ENCODE results near the gene LFNG. TPM values are rescaled to one million over a fixed set of nuclear protein-coding genes. Genes with fewer than 3 reads are reported as not detected.

The LFNG gene
- total and polyA plus RNA-seq, 2 experiments from 2014 or later, result 0.45 to 1.3 TPM

DNA sequence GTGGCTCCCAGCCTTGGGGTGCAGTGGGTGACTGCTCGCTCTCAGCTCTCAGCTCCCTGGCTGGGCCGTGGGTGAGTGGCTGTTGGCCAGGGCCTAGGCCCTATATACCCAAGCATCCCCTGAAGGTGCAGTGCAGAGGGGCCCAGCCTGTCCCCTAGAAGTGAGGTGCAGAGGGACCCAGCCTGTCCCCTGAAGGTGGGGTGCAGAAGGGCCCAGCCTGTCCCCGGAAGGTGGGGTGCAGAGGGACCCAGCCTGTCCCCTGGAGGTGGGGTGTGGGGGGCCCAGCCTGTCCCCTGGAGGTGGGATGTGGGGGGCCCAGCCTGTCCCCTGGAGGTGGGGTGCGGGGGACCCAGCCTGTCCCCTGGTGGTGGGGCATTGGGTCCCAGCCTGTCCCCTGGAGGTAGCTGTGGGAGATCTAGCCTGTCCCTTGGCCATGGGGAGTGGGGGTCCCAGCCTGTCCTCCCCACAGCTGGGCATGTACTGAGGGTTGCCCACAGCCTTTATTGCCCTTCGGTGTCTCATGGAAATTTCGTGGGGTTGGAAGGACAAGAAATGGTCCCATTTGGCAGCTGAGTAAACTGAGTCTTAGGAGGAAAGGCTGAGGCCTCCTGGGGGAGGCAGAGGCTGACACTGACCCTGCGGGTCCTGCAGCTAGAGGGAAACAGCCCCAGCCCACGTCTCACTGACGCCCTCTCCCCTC, 17.5 kb upstream of the LFNG start:
- H3K4me3 ChIP-seq, result no peak overlapping the region
- no peaks in the 10 kb centered on the region for H3K27me3 ChIP-seq
- H3K36me3 ChIP-seq, result no peaks in the 10 kb centered on the region
- no peak overlapping the region for H3K27ac ChIP-seq
- no peaks in the 10 kb centered on the region for H3K4me1 ChIP-seq (ENCODE audit: low read depth)
- no peak for DNase-seq (ENCODE audit: low read depth in 1 of 2, low spot score in 1 of 2)
- H3K9me3 ChIP-seq (ENCODE audit: low read depth), result no peaks in the 10 kb centered on the region
- TF ChIP-seq, protein P1, sequence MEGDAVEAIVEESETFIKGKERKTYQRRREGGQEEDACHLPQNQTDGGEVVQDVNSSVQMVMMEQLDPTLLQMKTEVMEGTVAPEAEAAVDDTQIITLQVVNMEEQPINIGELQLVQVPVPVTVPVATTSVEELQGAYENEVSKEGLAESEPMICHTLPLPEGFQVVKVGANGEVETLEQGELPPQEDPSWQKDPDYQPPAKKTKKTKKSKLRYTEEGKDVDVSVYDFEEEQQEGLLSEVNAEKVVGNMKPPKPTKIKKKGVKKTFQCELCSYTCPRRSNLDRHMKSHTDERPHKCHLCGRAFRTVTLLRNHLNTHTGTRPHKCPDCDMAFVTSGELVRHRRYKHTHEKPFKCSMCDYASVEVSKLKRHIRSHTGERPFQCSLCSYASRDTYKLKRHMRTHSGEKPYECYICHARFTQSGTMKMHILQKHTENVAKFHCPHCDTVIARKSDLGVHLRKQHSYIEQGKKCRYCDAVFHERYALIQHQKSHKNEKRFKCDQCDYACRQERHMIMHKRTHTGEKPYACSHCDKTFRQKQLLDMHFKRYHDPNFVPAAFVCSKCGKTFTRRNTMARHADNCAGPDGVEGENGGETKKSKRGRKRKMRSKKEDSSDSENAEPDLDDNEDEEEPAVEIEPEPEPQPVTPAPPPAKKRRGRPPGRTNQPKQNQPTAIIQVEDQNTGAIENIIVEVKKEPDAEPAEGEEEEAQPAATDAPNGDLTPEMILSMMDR (IDR thresholded peaks at IDR 0.05; ENCODE audit: low read depth, low read length), result no peak

DNA sequence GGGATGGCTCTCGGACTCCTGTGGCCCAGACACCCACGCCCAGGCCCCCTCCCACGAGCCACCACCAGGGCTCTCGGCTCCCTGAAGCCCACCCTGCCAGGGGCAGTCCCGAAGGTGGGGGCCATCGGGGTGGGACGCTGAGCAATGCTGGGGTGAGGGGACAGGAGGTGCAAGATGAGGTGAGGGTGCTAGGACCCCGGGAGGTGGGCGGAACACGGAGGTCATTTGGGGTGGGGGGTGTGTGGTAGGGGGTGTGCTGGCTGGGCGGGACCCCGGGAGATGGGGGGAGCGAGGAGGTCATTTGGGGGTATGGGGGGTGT, 17.0 kb upstream of the LFNG start:
- Histone ChIP-seq H3K27ac (no peak overlapping the region), H3K9me3 (ENCODE audit: low read depth) (no peaks in the 10 kb centered on the region), H3K4me3 (no peak overlapping the region), H3K27me3 (no peaks in the 10 kb centered on the region), H3K4me1 (ENCODE audit: low read depth) (no peaks in the 10 kb centered on the region), H3K36me3 (no peaks in the 10 kb centered on the region)
- TF ChIP-seq, protein P1 (IDR thresholded peaks at IDR 0.05; ENCODE audit: low read depth, low read length), result no peak
- no peak for DNase-seq (ENCODE audit: low read depth in 1 of 2, low spot score in 1 of 2)

DNA sequence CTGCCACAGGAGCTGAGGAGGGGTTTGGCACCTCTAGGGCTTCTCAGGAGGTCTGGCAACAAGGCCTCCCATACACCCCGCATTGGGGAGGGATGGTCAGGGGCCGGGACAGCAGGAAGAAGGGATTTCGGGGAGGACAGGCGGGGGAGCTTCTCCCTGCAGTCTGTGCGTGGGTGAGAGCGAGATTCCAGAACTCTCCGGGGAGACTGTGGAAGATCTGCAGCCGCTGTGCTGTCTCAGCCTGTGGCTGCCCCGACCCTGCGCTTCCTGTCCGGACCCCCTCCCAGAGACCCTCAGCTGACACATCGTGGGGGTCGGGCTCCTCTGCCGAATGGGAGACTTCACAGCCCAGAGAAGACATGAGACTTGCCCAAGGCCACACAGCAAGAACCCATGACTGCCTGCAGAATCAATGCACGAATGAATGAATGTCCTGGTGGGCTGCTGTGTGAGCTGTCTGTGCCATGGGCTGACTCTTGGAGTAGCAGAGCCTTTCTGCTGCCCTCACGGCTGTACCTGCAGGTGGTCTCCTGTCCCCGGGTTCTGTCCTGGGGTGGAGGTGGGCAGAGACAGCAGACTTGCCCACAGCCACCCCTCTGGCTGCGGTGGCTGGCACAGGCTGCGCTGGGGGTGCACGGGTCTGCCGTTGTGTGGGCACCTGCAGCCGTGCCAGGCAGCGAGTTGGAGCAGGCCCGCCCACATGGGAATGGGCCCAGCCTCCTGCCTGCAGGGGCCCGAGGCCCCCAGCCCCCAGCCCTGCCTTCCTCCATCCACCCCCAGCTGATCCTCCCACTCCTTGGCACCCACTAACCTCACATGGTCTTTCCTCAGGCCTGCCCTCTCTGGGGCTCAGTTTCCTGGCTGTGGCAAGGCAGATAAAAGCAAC, 16.3 kb upstream of the LFNG start:
- no peaks in the 10 kb centered on the region for H3K4me1 ChIP-seq (ENCODE audit: low read depth)
- TF ChIP-seq, protein P1 (IDR thresholded peaks at IDR 0.05; ENCODE audit: low read depth, low read length), result no peak
- no peaks in the 10 kb centered on the region for H3K9me3 ChIP-seq (ENCODE audit: low read depth)
- H3K27ac ChIP-seq, result no peak overlapping the region
- DNase-seq (ENCODE audit: low read depth in 1 of 2, low spot score in 1 of 2), result peak in 1 of 2 donors; percentile 48
- no peak overlapping the region for H3K4me3 ChIP-seq
- no peaks in the 10 kb centered on the region for H3K27me3 ChIP-seq
- H3K36me3 ChIP-seq, result no peaks in the 10 kb centered on the region

DNA sequence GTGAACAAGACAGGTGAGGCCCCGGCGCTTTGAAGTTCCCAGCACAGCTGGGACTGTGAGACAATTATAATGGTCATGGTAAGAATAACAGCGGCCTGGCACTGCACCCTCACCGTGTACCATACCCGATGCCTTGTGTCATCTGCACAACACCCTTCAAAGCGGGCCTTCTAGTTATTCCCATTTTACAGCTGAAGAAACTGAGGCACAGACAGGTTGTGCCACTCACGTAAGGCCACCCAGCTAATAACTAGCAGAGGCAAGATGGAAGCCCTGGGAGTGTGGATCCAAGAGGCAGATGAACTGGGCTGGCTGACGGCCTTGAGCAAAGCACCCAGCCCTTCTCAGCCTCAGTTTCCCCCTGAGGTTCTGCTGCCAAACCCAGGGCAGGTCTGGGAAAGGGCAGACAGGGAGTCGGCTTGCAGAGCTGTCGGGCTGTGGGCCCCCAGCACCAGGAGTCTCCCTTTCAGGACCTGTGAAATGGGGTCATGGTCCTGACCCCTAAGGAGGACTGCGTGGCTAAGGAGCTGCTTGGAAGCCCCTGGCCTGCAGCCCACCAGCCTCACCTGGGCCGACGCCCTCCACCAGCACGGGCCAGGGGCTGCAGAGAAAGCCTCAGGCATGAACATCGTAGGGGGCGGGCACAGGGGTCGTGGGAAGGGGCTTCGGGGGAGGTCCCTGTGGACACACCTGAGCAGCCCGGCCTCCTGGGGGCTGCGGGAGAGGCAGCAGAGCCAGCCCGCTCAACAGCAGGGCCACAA, 15.3 kb upstream of the LFNG start:
- Histone ChIP-seq H3K4me1 (ENCODE audit: low read depth) (no peaks in the 10 kb centered on the region), H3K4me3 (no peak overlapping the region), H3K36me3 (no peaks in the 10 kb centered on the region), H3K27me3 (no peaks in the 10 kb centered on the region), H3K27ac (no peak overlapping the region), H3K9me3 (ENCODE audit: low read depth) (no peaks in the 10 kb centered on the region)
- DNase-seq (ENCODE audit: low read depth in 1 of 2, low spot score in 1 of 2), result no peak
- TF ChIP-seq, protein P1 (IDR thresholded peaks at IDR 0.05; ENCODE audit: low read depth, low read length), result no peak

DNA sequence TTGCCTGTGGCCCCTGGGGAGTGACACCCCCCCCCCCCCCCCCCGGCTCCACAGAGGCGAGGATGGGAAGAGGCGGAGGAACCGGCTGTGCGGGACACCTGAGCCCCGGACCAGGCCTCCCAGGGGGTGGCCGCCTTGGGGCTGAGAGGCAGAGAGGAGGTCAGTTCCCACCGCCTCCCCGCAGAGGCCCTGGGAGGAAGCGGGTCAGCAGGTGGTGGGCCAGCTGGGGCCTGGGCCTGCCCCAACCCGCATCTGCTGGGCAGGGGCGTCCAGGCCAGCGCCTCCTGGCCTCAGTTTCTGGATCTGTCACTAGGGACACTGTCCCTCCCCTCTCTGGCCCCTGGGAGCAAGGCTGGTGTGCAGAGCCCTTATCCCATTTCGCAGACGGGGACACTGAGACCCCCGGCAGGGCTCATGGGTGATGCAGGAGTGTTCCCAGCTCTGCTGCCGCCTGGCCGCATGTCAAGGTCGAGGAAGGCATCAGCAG, 14.6 kb upstream of the LFNG start:
- H3K36me3 ChIP-seq, result no peaks in the 10 kb centered on the region
- H3K4me3 ChIP-seq, result no peak overlapping the region
- H3K4me1 ChIP-seq (ENCODE audit: low read depth), result no peaks in the 10 kb centered on the region
- H3K27ac ChIP-seq, result no peak overlapping the region
- TF ChIP-seq, protein P1 (IDR thresholded peaks at IDR 0.05; ENCODE audit: low read depth, low read length), result no peak
- H3K27me3 ChIP-seq, result no peaks in the 10 kb centered on the region
- H3K9me3 ChIP-seq (ENCODE audit: low read depth), result no peaks in the 10 kb centered on the region
- no peak for DNase-seq (ENCODE audit: low read depth in 1 of 2, low spot score in 1 of 2)
